ENCODE data around the gene PRUNE2.
A peak's percentile ranks its signal among the peaks of the same experiment; 100 is the strongest.

The PRUNE2 gene

GRCh38 chr9:76717176-76717575 lies 188.7 kb downstream of the PRUNE2 start:
- no peak overlapping the region for H3K4me3 ChIP-seq (ENCODE audit: low read depth, low read length)
- no peak for TF ChIP-seq CTCF (IDR thresholded peaks at IDR 0.05; ENCODE audit: borderline replicate concordance, insufficient read depth, low read depth, low read length)

- no peak for TF ChIP-seq CTCF (IDR thresholded peaks at IDR 0.05; ENCODE audit: borderline replicate concordance, insufficient read depth, low read depth, low read length)
- H3K4me3 ChIP-seq (ENCODE audit: low read depth, low read length), result no peak overlapping the region
These were observed 189.7 kb downstream of the PRUNE2 start for GRCh38 chr9:76716085-76716672.

GRCh38 chr9:76713381-76713780 lies 192.5 kb downstream of the PRUNE2 start:
- TF ChIP-seq CTCF (IDR thresholded peaks at IDR 0.05; ENCODE audit: borderline replicate concordance, insufficient read depth, low read depth, low read length), result no peak
- H3K4me3 ChIP-seq (ENCODE audit: low read depth, low read length), result no peak overlapping the region

GRCh38 chr9:76709020-76709419 lies 196.9 kb downstream of the PRUNE2 start:
- no peak for TF ChIP-seq CTCF (IDR thresholded peaks at IDR 0.05; ENCODE audit: borderline replicate concordance, insufficient read depth, low read depth, low read length)
- no peak overlapping the region for H3K4me3 ChIP-seq (ENCODE audit: low read depth, low read length)

- TF ChIP-seq CTCF (IDR thresholded peaks at IDR 0.05; ENCODE audit: borderline replicate concordance, insufficient read depth, low read depth, low read length), result no peak
- no peak overlapping the region for H3K4me3 ChIP-seq (ENCODE audit: low read depth, low read length)
These were observed 198.4 kb downstream of the PRUNE2 start for GRCh38 chr9:76707510-76707909.

- no peak overlapping the region for H3K4me3 ChIP-seq (ENCODE audit: low read depth, low read length)
- TF ChIP-seq CTCF (IDR thresholded peaks at IDR 0.05; ENCODE audit: borderline replicate concordance, insufficient read depth, low read depth, low read length), result peak; percentile 42; the same call in 1 of the 2 replicates
These were observed 201.2 kb downstream of the PRUNE2 start for GRCh38 chr9:76704593-76705204.

GRCh38 chr9:76703270-76703669 lies 202.6 kb downstream of the PRUNE2 start:
- no peak for TF ChIP-seq CTCF (IDR thresholded peaks at IDR 0.05; ENCODE audit: borderline replicate concordance, insufficient read depth, low read depth, low read length)
- H3K4me3 ChIP-seq (ENCODE audit: low read depth, low read length), result no peak overlapping the region
